H9 (cell line): ENCODE data around the gene PDS5A. TPM values are rescaled to one million over a fixed set of nuclear protein-coding genes. Genes with fewer than 3 reads are reported as not detected.

Experiments used
- DNase-seq: peaks from one replicate; pipeline ENCODE4 v3.0.0-alpha.2; 2017
- H2AFZ ChIP-seq: one replicate; pipeline ENCODE4 v1.6.1; 2013; ENCODE audit warnings: mild to moderate bottlenecking, low read length, control low read depth, moderate library complexity
- H2AK5ac ChIP-seq: 2 replicates; pipeline ENCODE4 v1.6.1; 2013; ENCODE audit warnings: low read length, control low read depth, mixed read lengths; ENCODE audit not compliant: insufficient read length
- H2BK120ac ChIP-seq: one replicate; pipeline ENCODE4 v1.6.1; 2013; ENCODE audit warnings: low read depth, mild to moderate bottlenecking, low read length, control low read depth, inconsistent platforms; ENCODE audit not compliant: poor library complexity, severe bottlenecking
- H2BK12ac ChIP-seq: 2 replicates; pipeline ENCODE4 v1.6.1; 2013; ENCODE audit warnings: low read length, control low read depth, mixed read lengths, low read depth; ENCODE audit not compliant: insufficient read length
- H2BK15ac ChIP-seq: 2 replicates; pipeline ENCODE4 v1.6.1; 2013; ENCODE audit warnings: low read depth, low read length, control low read depth
- H2BK20ac ChIP-seq: one replicate; pipeline ENCODE4 v1.6.1; 2013; ENCODE audit warnings: low read depth, mild to moderate bottlenecking, low read length, control low read depth, inconsistent platforms; ENCODE audit not compliant: poor library complexity, severe bottlenecking
- H2BK5ac ChIP-seq: 2 replicates; pipeline ENCODE4 v1.6.1; 2013; ENCODE audit warnings: low read length, control low read depth, mixed read lengths; ENCODE audit not compliant: insufficient read length
- H3K14ac ChIP-seq: 2 replicates; pipeline ENCODE4 v1.6.1; 2013; ENCODE audit warnings: low read length, control low read depth; ENCODE audit not compliant: insufficient read depth
- H3K18ac ChIP-seq: 2 replicates; pipeline ENCODE4 v1.6.1; 2013; ENCODE audit warnings: low read depth, mild to moderate bottlenecking, mixed read lengths, low read length, control low read depth; ENCODE audit not compliant: insufficient read length
- H3K23ac ChIP-seq: 2 replicates; pipeline ENCODE4 v1.6.1; 2013; ENCODE audit warnings: low read length, control low read depth, mixed read lengths, low read depth; ENCODE audit not compliant: insufficient read length
- H3K23me2 ChIP-seq: 2 replicates; pipeline ENCODE4 v1.6.1; 2013; ENCODE audit warnings: low read depth, mild to moderate bottlenecking, mixed read lengths, low read length, control low read depth; ENCODE audit not compliant: insufficient read length, poor library complexity, severe bottlenecking
- H3K27ac ChIP-seq: 2 replicates; pipeline ENCODE4 v1.5.1; 2013; ENCODE audit warnings: low read length, control low read depth, mixed read lengths, low read depth; ENCODE audit not compliant: insufficient read length
- H3K27me3 ChIP-seq: 2 replicates; pipeline ENCODE4 v1.6.1; 2013; ENCODE audit warnings: low read length, control low read depth, inconsistent platforms; ENCODE audit not compliant: insufficient read depth
- H3K4ac ChIP-seq: 2 replicates; pipeline ENCODE4 v1.6.1; 2013; ENCODE audit warnings: low read depth, mild to moderate bottlenecking, control low read depth, inconsistent platforms, low read length, moderate library complexity
- H3K4me1 ChIP-seq: 2 replicates; pipeline ENCODE4 v1.6.1; 2013; ENCODE audit warnings: low read length, control low read depth, inconsistent platforms; ENCODE audit not compliant: insufficient read depth
- H3K4me2 ChIP-seq: 2 replicates; pipeline ENCODE4 v1.6.1; 2013; ENCODE audit warnings: low read length, control low read depth, mixed read lengths; ENCODE audit not compliant: insufficient read length, insufficient read depth
- H3K56ac ChIP-seq: 2 replicates; pipeline ENCODE4 v1.6.1; 2013; ENCODE audit warnings: low read depth, mild to moderate bottlenecking, mixed read lengths, low read length, control low read depth; ENCODE audit not compliant: insufficient read length
- H3K79me1 ChIP-seq: 2 replicates; pipeline ENCODE4 v1.6.1; 2013; ENCODE audit warnings: low read depth, mild to moderate bottlenecking, moderate library complexity, low read length, control low read depth, inconsistent platforms; ENCODE audit not compliant: insufficient read depth, poor library complexity, severe bottlenecking
- H3K79me2 ChIP-seq: 2 replicates; pipeline ENCODE4 v1.6.1; 2013; ENCODE audit warnings: low read length, control low read depth, inconsistent platforms; ENCODE audit not compliant: insufficient read depth
- H3K9ac ChIP-seq: 2 replicates; pipeline ENCODE4 v1.6.1; 2013; ENCODE audit warnings: low read length, control low read depth, mixed read lengths; ENCODE audit not compliant: insufficient read length; ENCODE audit errors: extremely low read depth
- H3K9me3 ChIP-seq: one replicate; pipeline ENCODE4 v1.6.1; 2013; ENCODE audit warnings: low read depth, low read length, inconsistent platforms; ENCODE audit not compliant: control insufficient read depth
- H3T11ph ChIP-seq: one replicate; pipeline ENCODE4 v1.6.1; 2013; ENCODE audit warnings: mild to moderate bottlenecking, low read length, control low read depth, inconsistent platforms
- H4K20me1 ChIP-seq: one replicate; pipeline ENCODE4 v1.6.1; 2013; ENCODE audit not compliant: control insufficient read depth, insufficient read length, insufficient read depth
- H4K5ac ChIP-seq: 2 replicates; pipeline ENCODE4 v1.6.1; 2013; ENCODE audit warnings: low read depth, mild to moderate bottlenecking, mixed read lengths, low read length, control low read depth; ENCODE audit not compliant: insufficient read length
- H4K8ac ChIP-seq: replicated peaks from 2 replicates; pipeline ENCODE4 v1.6.1; 2013; ENCODE audit warnings: low read length, control low read depth, mixed read lengths, low read depth; ENCODE audit not compliant: insufficient read length
- H4K91ac ChIP-seq: 2 replicates; pipeline ENCODE4 v1.6.1; 2013; ENCODE audit warnings: low read depth, mild to moderate bottlenecking, moderate library complexity, mixed read lengths, low read length, control low read depth; ENCODE audit not compliant: insufficient read length
- H3K27ac Mint-ChIP-seq, 3 experiments: 2 replicates in 2 of 3; 3 replicates in 1 of 3; pipeline ENCODE4 v1.8.0; 2020 to 2021; ENCODE audit warnings: mixed read lengths in 3 of 3, mild to moderate bottlenecking in 1 of 3, moderate library complexity in 1 of 3
- H3K27me3 Mint-ChIP-seq: 2 replicates; pipeline ENCODE4 v1.8.0; 2021; ENCODE audit warnings: low read depth, mild to moderate bottlenecking, moderate library complexity, mixed read lengths
- H3K36me3 Mint-ChIP-seq, 3 experiments: 2 replicates in 2 of 3; 3 replicates in 1 of 3; pipeline ENCODE4 v1.8.0; 2020 to 2021; ENCODE audit warnings: low read depth in 3 of 3, mixed read lengths in 3 of 3; ENCODE audit not compliant: insufficient read depth in 1 of 3
- H3K4me1 Mint-ChIP-seq, 2 experiments: 2 replicates each; pipeline ENCODE4 v1.8.0; 2020; ENCODE audit warnings: mixed read lengths in 2 of 2
- H3K4me3 Mint-ChIP-seq, 2 experiments: 2 replicates in 1 of 2; 3 replicates in 1 of 2; pipeline ENCODE4 v1.8.0; 2020 to 2021; ENCODE audit warnings: mild to moderate bottlenecking in 2 of 2, mixed read lengths in 2 of 2, moderate library complexity in 1 of 2
- H3K9me3 Mint-ChIP-seq, 2 experiments: 2 replicates in 1 of 2; 3 replicates in 1 of 2; pipeline ENCODE4 v1.8.0; 2020; ENCODE audit warnings: mild to moderate bottlenecking in 2 of 2, mixed read lengths in 2 of 2, moderate library complexity in 1 of 2
- CTCF ChIP-seq: fragments of 200-600 bp; sonication (generic); conservative IDR thresholded peaks from 3 replicates; pipeline ENCODE4 v1.8.0; 2021; ENCODE audit warnings: antibody characterized with exemption, mild to moderate bottlenecking
- WGBS: extraction: QIAGEN DNeasy Blood & Tissue Kit; methylation state at CpG from one replicate; pipeline ENCODE4 v1.1.7; 2013; ENCODE audit warnings: missing lambda C conversion rate, low lambda C conversion rate, mixed read lengths; ENCODE audit not compliant: insufficient read length; ENCODE audit errors: extremely low coverage; 5-methylcytosine and 5-hydroxymethylcytosine counted together
- total RNA-seq: library from RNA; stranded (reverse); gene quantifications from 2 replicates; pipeline ENCODE4 v1.2.1, GENCODE V29; 2021

The PDS5A gene
- total RNA-seq, 1 experiment from 2014 or later: 65.4 TPM

- H3K27me3 ChIP-seq: no peaks in the 10 kb centered on the region
- no peak overlapping the region for H3K27ac ChIP-seq
- no peak overlapping the region for H3K23ac ChIP-seq
- no peak overlapping the region for H3K4me3 Mint-ChIP-seq
- H2BK12ac ChIP-seq: no peak overlapping the region
- no peak for DNase-seq
- no peak overlapping the region for H4K91ac ChIP-seq
- no peak overlapping the region for H2BK20ac ChIP-seq
- H3K4me2 ChIP-seq: no peak overlapping the region
- TF ChIP-seq CTCF: no peak
- no peaks in the 10 kb centered on the region for H4K20me1 ChIP-seq
- H2AFZ ChIP-seq: no peak overlapping the region
- no peaks in the 10 kb centered on the region for H3K79me2 ChIP-seq
- H3K4ac ChIP-seq: no peak overlapping the region
- H2AK5ac ChIP-seq: no peak overlapping the region
- no peak overlapping the region for H3K9ac ChIP-seq
- no peak overlapping the region for H2BK120ac ChIP-seq
- peak overlapping the region in 1 of 3 experiments; percentile 10; a peak in 2 of 7 replicates for H3K27ac Mint-ChIP-seq
- H3K14ac ChIP-seq: no peak overlapping the region
- no peak overlapping the region for H4K8ac ChIP-seq
- H3T11ph ChIP-seq: no peak overlapping the region
- peaks cover 4 to 5% of the 10 kb centered on the region in 2 experiments for H3K4me1 Mint-ChIP-seq
- peaks cover 0 to 3% of the 10 kb centered on the region in 2 experiments; a peak in 1 of 5 replicates for H3K9me3 Mint-ChIP-seq
- H3K4me1 ChIP-seq: no peaks in the 10 kb centered on the region
- peaks cover 51 to 79% (median 75%) of the 10 kb centered on the region in 3 experiments for H3K36me3 Mint-ChIP-seq
- no peaks in the 10 kb centered on the region for H3K79me1 ChIP-seq
- WGBS: no CpG with 5 or more reads among the region's 6 CpGs
- no peak overlapping the region for H3K56ac ChIP-seq
- no peak overlapping the region for H2BK15ac ChIP-seq
- H3K23me2 ChIP-seq: no peaks in the 10 kb centered on the region
- no peak overlapping the region for H4K5ac ChIP-seq
- no peak overlapping the region for H2BK5ac ChIP-seq
- no peak overlapping the region for H3K18ac ChIP-seq
- H3K27me3 Mint-ChIP-seq: no peaks in the 10 kb centered on the region
- H3K9me3 ChIP-seq: no peaks in the 10 kb centered on the region
These were observed 94.1 kb downstream of the PDS5A start for GRCh38 chr4:39883646-39884045.
